ENCODE data around the gene LRRC7. TPM values are rescaled to one million over a fixed set of nuclear protein-coding genes. Genes with fewer than 3 reads are reported as not detected.

Gene LRRC7
- total RNA-seq, 1 donor from 2014 or later, result 7.8 TPM

GRCh38 chr1:69842326-69842725, 274.6 kb downstream of the LRRC7 start:
- TF ChIP-seq, protein P1, sequence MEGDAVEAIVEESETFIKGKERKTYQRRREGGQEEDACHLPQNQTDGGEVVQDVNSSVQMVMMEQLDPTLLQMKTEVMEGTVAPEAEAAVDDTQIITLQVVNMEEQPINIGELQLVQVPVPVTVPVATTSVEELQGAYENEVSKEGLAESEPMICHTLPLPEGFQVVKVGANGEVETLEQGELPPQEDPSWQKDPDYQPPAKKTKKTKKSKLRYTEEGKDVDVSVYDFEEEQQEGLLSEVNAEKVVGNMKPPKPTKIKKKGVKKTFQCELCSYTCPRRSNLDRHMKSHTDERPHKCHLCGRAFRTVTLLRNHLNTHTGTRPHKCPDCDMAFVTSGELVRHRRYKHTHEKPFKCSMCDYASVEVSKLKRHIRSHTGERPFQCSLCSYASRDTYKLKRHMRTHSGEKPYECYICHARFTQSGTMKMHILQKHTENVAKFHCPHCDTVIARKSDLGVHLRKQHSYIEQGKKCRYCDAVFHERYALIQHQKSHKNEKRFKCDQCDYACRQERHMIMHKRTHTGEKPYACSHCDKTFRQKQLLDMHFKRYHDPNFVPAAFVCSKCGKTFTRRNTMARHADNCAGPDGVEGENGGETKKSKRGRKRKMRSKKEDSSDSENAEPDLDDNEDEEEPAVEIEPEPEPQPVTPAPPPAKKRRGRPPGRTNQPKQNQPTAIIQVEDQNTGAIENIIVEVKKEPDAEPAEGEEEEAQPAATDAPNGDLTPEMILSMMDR (IDR thresholded peaks at IDR 0.05; ENCODE audit: unreplicated experiment), result no peak
- no peak for DNase-seq (ENCODE audit: low spot score, unreplicated experiment)
- H3K36me3 Mint-ChIP-seq (ENCODE audit: insufficient read depth), result no peaks in the 10 kb centered on the region
- peaks cover under 1% of the 10 kb centered on the region for H3K27me3 Mint-ChIP-seq
- H3K27ac Mint-ChIP-seq, result no peak overlapping the region
- H3K4me3 Mint-ChIP-seq (ENCODE audit: low read depth), result no peak overlapping the region
- H3K9me3 Mint-ChIP-seq (ENCODE audit: low read depth), result no peaks in the 10 kb centered on the region
- H3K4me1 Mint-ChIP-seq (ENCODE audit: low read depth), result no peaks in the 10 kb centered on the region

GRCh38 chr1:69845655-69846054, 277.9 kb downstream of the LRRC7 start:
- Mint-ChIP-seq H3K27ac (no peak overlapping the region), H3K27me3 (peaks cover 5% of the 10 kb centered on the region), H3K36me3 (ENCODE audit: insufficient read depth) (no peaks in the 10 kb centered on the region), H3K9me3 (ENCODE audit: low read depth) (no peaks in the 10 kb centered on the region), H3K4me1 (ENCODE audit: low read depth) (no peaks in the 10 kb centered on the region), H3K4me3 (ENCODE audit: low read depth) (no peak overlapping the region)
- TF ChIP-seq, protein P1 (IDR thresholded peaks at IDR 0.05; ENCODE audit: unreplicated experiment), result no peak
- no peak for DNase-seq (ENCODE audit: low spot score, unreplicated experiment)

DNA sequence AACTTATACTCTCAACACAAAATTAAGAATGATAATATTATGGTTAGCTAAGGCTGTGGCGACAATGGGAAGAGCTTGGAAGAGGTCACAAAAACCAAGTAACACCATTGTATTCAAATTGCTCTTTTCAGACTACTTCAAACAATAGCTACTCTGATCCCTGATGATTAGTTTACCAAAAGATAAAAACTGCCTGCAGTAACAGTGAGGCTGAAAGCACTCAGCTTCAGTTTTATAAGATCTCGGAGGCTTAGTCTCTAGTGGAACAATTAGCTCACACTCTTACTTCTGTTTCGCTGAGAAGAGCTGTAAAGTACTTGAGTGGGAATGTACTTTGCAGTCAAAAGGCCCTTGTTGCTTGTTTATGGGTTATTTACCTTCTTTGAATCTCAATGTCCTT, 278.5 kb downstream of the LRRC7 start:
- Mint-ChIP-seq H3K27me3 (peaks cover 5% of the 10 kb centered on the region), H3K36me3 (ENCODE audit: insufficient read depth) (no peaks in the 10 kb centered on the region), H3K27ac (no peak overlapping the region), H3K4me1 (ENCODE audit: low read depth) (no peaks in the 10 kb centered on the region), H3K9me3 (ENCODE audit: low read depth) (no peaks in the 10 kb centered on the region), H3K4me3 (ENCODE audit: low read depth) (no peak overlapping the region)
- TF ChIP-seq, protein P1 (IDR thresholded peaks at IDR 0.05; ENCODE audit: unreplicated experiment), result no peak
- no peak for DNase-seq (ENCODE audit: low spot score, unreplicated experiment)

DNA sequence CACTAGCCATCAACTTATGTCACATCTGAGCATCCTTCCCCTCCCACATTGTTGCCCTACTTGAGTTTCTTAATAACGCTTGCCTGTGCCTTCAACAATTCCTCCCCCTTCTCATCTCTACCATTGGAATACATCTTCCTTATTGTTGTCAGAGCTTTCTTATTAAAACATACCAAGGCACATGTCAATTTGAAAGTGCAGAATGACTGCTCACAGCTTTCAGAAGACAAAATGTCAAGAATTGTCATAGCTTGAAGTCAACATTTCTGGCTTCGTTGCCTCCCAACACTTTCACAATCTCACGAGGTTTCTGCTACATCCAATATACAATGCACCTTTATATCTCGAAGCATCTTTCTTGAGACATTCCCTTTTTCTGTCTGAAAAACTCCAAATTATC, 279.9 kb downstream of the LRRC7 start:
- Mint-ChIP-seq H3K36me3 (ENCODE audit: insufficient read depth) (no peaks in the 10 kb centered on the region), H3K4me3 (ENCODE audit: low read depth) (no peak overlapping the region), H3K9me3 (ENCODE audit: low read depth) (no peaks in the 10 kb centered on the region), H3K27me3 (peaks cover 5% of the 10 kb centered on the region), H3K4me1 (ENCODE audit: low read depth) (no peaks in the 10 kb centered on the region), H3K27ac (no peak overlapping the region)
- TF ChIP-seq, protein P1 (IDR thresholded peaks at IDR 0.05; ENCODE audit: unreplicated experiment), result no peak
- DNase-seq (ENCODE audit: low spot score, unreplicated experiment), result no peak

- TF ChIP-seq, protein P1 (IDR thresholded peaks at IDR 0.05; ENCODE audit: unreplicated experiment), result no peak
- Mint-ChIP-seq H3K27ac (no peak overlapping the region), H3K9me3 (ENCODE audit: low read depth) (no peaks in the 10 kb centered on the region), H3K27me3 (peaks cover 5% of the 10 kb centered on the region), H3K4me3 (ENCODE audit: low read depth) (no peak overlapping the region), H3K36me3 (ENCODE audit: insufficient read depth) (no peaks in the 10 kb centered on the region), H3K4me1 (ENCODE audit: low read depth) (no peaks in the 10 kb centered on the region)
- no peak for DNase-seq (ENCODE audit: low spot score, unreplicated experiment)
Observed at GRCh38 chr1:69852151-69852550, 284.4 kb downstream of the LRRC7 start.

All from progenitor cell of endocrine pancreas (in vitro differentiated cells).